GM12878 (cell line): ENCODE measurements around the gene ALMS1. TPM values are rescaled to one million over a fixed set of nuclear protein-coding genes. Genes with fewer than 3 reads are reported as not detected.

ENCODE experiments used
- ATAC-seq: fragments of 200-7000 bp; cut with Tn5 transposase; 3 replicates; pipeline ENCODE4 v1.9.1; 2020; ENCODE audit warnings: mild to moderate bottlenecking, moderate library complexity
- BruUV-seq: library from RNA; stranded (reverse); fragments of 400-500 nt; replicated peaks from 2 replicates; lab custom pipeline; 2021; lab: Mats Ljungman, UMichigan
- CTCF ChIA-PET: fragments of 300-600 bp; sonication (Branson Sonifier 250); formaldehyde crosslinking; extraction: SDS; loops from one replicate; lab custom pipeline; 2021; ENCODE audit warnings: inconsistent platforms; lab: Yijun Ruan, JAX
- POLR2A ChIA-PET: fragments of 350-600 bp; formaldehyde crosslinking; extraction: SDS; loops from one replicate; lab custom pipeline; 2021; ENCODE audit warnings: inconsistent platforms; lab: Charles Lee
- RAD21 ChIA-PET: fragments of 300-600 bp; sonication (Branson Sonifier 250); formaldehyde crosslinking; loops from one replicate; lab custom pipeline; 2023; ENCODE audit warnings: antibody characterized with exemption; ENCODE audit not compliant: unreplicated experiment; lab: Charles Lee
- SMC1A ChIA-PET: fragments of 300-600 bp; sonication (Branson Sonifier 250); formaldehyde crosslinking; loops from one replicate; lab custom pipeline; 2023; ENCODE audit not compliant: unreplicated experiment, uncharacterized antibody; lab: Charles Lee
- DNase-seq: peaks from one replicate; pipeline ENCODE4 v3.0.0-alpha.2; 2011; ENCODE audit warnings: low read depth, low spot score
- FAIRE-seq: peaks from 3 replicates; lab custom pipeline; 2011; peaks lifted over from hg19 to GRCh38; lab: Jason Lieb, UNC
- H2AFZ ChIP-seq: 2 replicates; pipeline ENCODE4 v1.6.0; 2011; ENCODE audit warnings: low read depth, low read length, control low read depth; ENCODE audit not compliant: control insufficient read depth
- H3K27ac ChIP-seq: 2 replicates; pipeline ENCODE4 v1.5.1; 2011; ENCODE audit warnings: control low read depth; ENCODE audit not compliant: control insufficient read depth, insufficient read depth
- H3K27me3 ChIP-seq, 2 experiments: replicated peaks in 1 of 2; 2 replicates each; pipeline versions ENCODE4 v1.6.0 to v1.6.1; 2011; ENCODE audit warnings: low read length in 1 of 2; ENCODE audit not compliant: control insufficient read depth in 2 of 2, insufficient read depth in 2 of 2
- H3K36me3 ChIP-seq, 2 experiments: 2 replicates each; pipeline ENCODE4 v1.5.1; 2011; ENCODE audit warnings: low read length in 1 of 2; ENCODE audit not compliant: control insufficient read depth in 2 of 2, insufficient read depth in 2 of 2
- H3K4me1 ChIP-seq: 2 replicates; pipeline ENCODE4 v1.6.1; 2011; ENCODE audit warnings: mild to moderate bottlenecking, low read length, moderate library complexity, mixed read lengths; ENCODE audit not compliant: control insufficient read depth, insufficient read depth
- H3K4me2 ChIP-seq: 2 replicates; pipeline ENCODE4 v1.6.0; 2011; ENCODE audit warnings: control low read depth; ENCODE audit not compliant: control insufficient read depth, insufficient read depth
- H3K4me3 ChIP-seq: fragments of 200-600 bp; sonication (generic); 2 replicates; pipeline ENCODE4 v1.5.1; 2016
- H3K79me2 ChIP-seq: 2 replicates; pipeline ENCODE4 v1.6.0; 2011; ENCODE audit warnings: low read length; ENCODE audit not compliant: control insufficient read depth, insufficient read depth
- H3K9ac ChIP-seq: 2 replicates; pipeline ENCODE4 v1.8.0; 2011; ENCODE audit warnings: low read length, control low read depth, mixed read lengths; ENCODE audit not compliant: control insufficient read depth, insufficient read depth
- H3K9me3 ChIP-seq: replicated peaks from 3 replicates; pipeline ENCODE4 v1.5.1; 2011; ENCODE audit warnings: mild to moderate bottlenecking, low read length; ENCODE audit not compliant: control insufficient read depth, insufficient read depth
- H4K20me1 ChIP-seq: 2 replicates; pipeline ENCODE4 v1.6.0; 2011; ENCODE audit not compliant: control insufficient read depth, insufficient read depth
- ATF7 ChIP-seq: fragments of 450-650 bp; IDR thresholded peaks from 2 replicates; pipeline ENCODE4 v1.6.1; 2016; ENCODE audit warnings: low read depth, mild to moderate bottlenecking
- CBX5 ChIP-seq: sonication (generic); IDR thresholded peaks from 2 replicates; pipeline ENCODE4 v1.6.1; 2016; ENCODE audit warnings: low read depth, moderate library complexity, mild to moderate bottlenecking, inconsistent platforms
- CHD1 ChIP-seq: IDR thresholded peaks from 2 replicates; pipeline ENCODE4 v1.6.1; 2012; ENCODE audit warnings: low read depth, low read length, improper control_type of control experiment
- EZH2 ChIP-seq: IDR thresholded peaks from 2 replicates; pipeline ENCODE4 v1.6.1; 2012; ENCODE audit warnings: low read depth, mild to moderate bottlenecking, control low read depth, inconsistent platforms, low read length, borderline replicate concordance; ENCODE audit not compliant: control insufficient read depth
- HDGF ChIP-seq: fragments of 450-650 bp; IDR thresholded peaks from 2 replicates; pipeline ENCODE4 v1.6.1; 2016; ENCODE audit warnings: antibody characterized with exemption
- IKZF1 ChIP-seq: fragments of 450-650 bp; conservative IDR thresholded peaks from 2 replicates; pipeline ENCODE4 v1.6.1; 2017; ENCODE audit warnings: antibody characterized with exemption, mild to moderate bottlenecking
- KDM1A ChIP-seq: fragments of 200-600 bp; sonication (generic); IDR thresholded peaks from 2 replicates; pipeline ENCODE4 v1.6.1; 2016; ENCODE audit warnings: borderline replicate concordance
- POLR2AphosphoS2 ChIP-seq: IDR thresholded peaks from 2 replicates; pipeline ENCODE4 v1.6.1; 2011; ENCODE audit warnings: low read depth, mild to moderate bottlenecking, low read length, improper control_type of control experiment, moderate library complexity
- POLR2AphosphoS5 ChIP-seq: IDR thresholded peaks from 2 replicates; pipeline ENCODE4 v1.6.1; 2011; ENCODE audit warnings: mild to moderate bottlenecking, low read length, inconsistent platforms
- RBBP5 ChIP-seq: fragments of 200-600 bp; sonication (generic); conservative IDR thresholded peaks from 2 replicates; pipeline ENCODE4 v1.6.1; 2016
- RCOR1 ChIP-seq: conservative IDR thresholded peaks from 2 replicates; pipeline ENCODE4 v1.6.1; 2012; ENCODE audit warnings: low read depth, low read length, improper control_type of control experiment
- SMAD1 ChIP-seq: fragments of 450-650 bp; IDR thresholded peaks from 2 replicates; pipeline ENCODE4 v1.6.1; 2018; ENCODE audit warnings: mild to moderate bottlenecking, low read depth; ENCODE audit not compliant: partially characterized antibody
- SMAD5 ChIP-seq: IDR thresholded peaks from 2 replicates; pipeline ENCODE4 v1.6.1; 2016; ENCODE audit warnings: antibody characterized with exemption, low read depth
- SUPT20H ChIP-seq: IDR thresholded peaks from 2 replicates; pipeline ENCODE4 v1.6.1; 2011; ENCODE audit warnings: low read depth, mild to moderate bottlenecking, low read length, moderate library complexity, borderline replicate concordance; ENCODE audit not compliant: control insufficient read depth
- TAF1 ChIP-seq: IDR thresholded peaks from 2 replicates; pipeline ENCODE4 v1.6.1; 2011; ENCODE audit warnings: mild to moderate bottlenecking, low read depth, low read length, borderline replicate concordance
- TARDBP ChIP-seq: IDR thresholded peaks from 2 replicates; pipeline ENCODE4 v1.6.1; 2016; ENCODE audit warnings: borderline replicate concordance
- ZNF24 ChIP-seq: fragments of 450-650 bp; IDR thresholded peaks from 2 replicates; pipeline ENCODE4 v1.6.1; 2017; ENCODE audit warnings: antibody characterized with exemption, mild to moderate bottlenecking
- ZZZ3 ChIP-seq: IDR thresholded peaks from 2 replicates; pipeline ENCODE4 v1.6.1; 2011; ENCODE audit warnings: low read depth; ENCODE audit not compliant: control insufficient read depth, insufficient read length
- WGBS: methylation state at CpG from one replicate; pipeline ENCODE4 v1.1.6; 2016; ENCODE audit warnings: low lambda C conversion rate; ENCODE audit not compliant: insufficient replicate concordance, insufficient coverage; ENCODE audit errors: missing lambda C conversion rate; 5-methylcytosine and 5-hydroxymethylcytosine counted together
- in situ Hi-C: fragments of 300-500 bp; cut with MboI; formaldehyde crosslinking; loops from 9 replicates; pipeline ENCODE4 v1.14.3; 2018; ENCODE audit warnings: mixed read lengths
- intact Hi-C: fragments of 100-400 bp; cut with micrococcal nuclease; formaldehyde crosslinking; loops from one replicate; pipeline ENCODE4 v1.14.2; 2022; ENCODE audit not compliant: unreplicated experiment
- polyA plus RNA-seq, 11 experiments: library from polyadenylated mRNA; depleted of rRNA in 4 of 11; unstranded in 6 of 11; stranded (reverse) in 5 of 11; fragments of >200 nt; fragmentation: Nextera tagmentation in 4 of 11; fragmentation: Illumina TruSeq in 1 of 11; extraction: Ambion mirVana in 4 of 11; extraction: Trizol in 1 of 11; gene quantifications; 1 replicate in 1 of 11; 2 replicates in 10 of 11; pipeline versions ENCODE4 v1.2.1 to v1.2.3, GENCODE V29; 2011 to 2016; ENCODE audit warnings: inconsistent platforms in 2 of 11, missing spikeins in 2 of 11, low read depth in 1 of 11
- total RNA-seq, 4 experiments: library from RNA; depleted of rRNA in 3 of 4; stranded (reverse); fragments of >200 nt in 3 of 4; fragmentation: Illumina TruSeq in 1 of 4; extraction: Trizol in 1 of 4; gene quantifications; 2 replicates each; pipeline versions ENCODE4 v1.2.1 to v1.2.3, GENCODE V29; 2013 to 2021
- TF ChIP-seq, protein P1 (sequence below): fragments of 450-650 bp; formaldehyde crosslinking; IDR thresholded peaks from 2 replicates; pipeline ENCODE4 v1.4.0; 2022; ENCODE audit warnings: mild to moderate bottlenecking, moderate library complexity
- TF ChIP-seq, protein P2 (sequence below): fragments of 450-650 bp; IDR thresholded peaks from 2 replicates; pipeline ENCODE4 v1.6.1; 2014; ENCODE audit warnings: mild to moderate bottlenecking

The ALMS1 gene
- total and polyA plus RNA-seq, 10 of the 15 experiments (the other 5 are each of a cell fraction or from before 2014, with no cell fraction given) = 1.1 to 25.8 (median 10.6) TPM

DNA sequence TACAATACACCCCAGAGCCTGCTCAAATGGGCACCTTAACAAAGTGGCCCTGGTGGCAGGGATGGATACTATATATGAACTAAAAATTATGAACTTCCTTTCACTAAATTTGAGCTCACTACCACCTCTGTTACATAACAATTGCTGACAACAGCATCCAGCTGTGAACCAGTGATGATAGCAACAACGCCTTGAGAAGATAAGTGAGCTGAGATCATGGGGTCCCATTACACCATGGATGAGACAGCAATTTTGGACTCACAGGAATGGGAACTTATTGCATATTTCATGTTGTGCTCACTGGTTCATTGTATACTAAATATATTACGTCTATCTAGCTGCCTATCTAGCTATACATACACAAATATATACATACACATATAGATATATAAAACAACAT is 16.9 kb upstream of the ALMS1 start (continued):
- no peak for TF ChIP-seq ZZZ3
- TF ChIP-seq, protein P1, sequence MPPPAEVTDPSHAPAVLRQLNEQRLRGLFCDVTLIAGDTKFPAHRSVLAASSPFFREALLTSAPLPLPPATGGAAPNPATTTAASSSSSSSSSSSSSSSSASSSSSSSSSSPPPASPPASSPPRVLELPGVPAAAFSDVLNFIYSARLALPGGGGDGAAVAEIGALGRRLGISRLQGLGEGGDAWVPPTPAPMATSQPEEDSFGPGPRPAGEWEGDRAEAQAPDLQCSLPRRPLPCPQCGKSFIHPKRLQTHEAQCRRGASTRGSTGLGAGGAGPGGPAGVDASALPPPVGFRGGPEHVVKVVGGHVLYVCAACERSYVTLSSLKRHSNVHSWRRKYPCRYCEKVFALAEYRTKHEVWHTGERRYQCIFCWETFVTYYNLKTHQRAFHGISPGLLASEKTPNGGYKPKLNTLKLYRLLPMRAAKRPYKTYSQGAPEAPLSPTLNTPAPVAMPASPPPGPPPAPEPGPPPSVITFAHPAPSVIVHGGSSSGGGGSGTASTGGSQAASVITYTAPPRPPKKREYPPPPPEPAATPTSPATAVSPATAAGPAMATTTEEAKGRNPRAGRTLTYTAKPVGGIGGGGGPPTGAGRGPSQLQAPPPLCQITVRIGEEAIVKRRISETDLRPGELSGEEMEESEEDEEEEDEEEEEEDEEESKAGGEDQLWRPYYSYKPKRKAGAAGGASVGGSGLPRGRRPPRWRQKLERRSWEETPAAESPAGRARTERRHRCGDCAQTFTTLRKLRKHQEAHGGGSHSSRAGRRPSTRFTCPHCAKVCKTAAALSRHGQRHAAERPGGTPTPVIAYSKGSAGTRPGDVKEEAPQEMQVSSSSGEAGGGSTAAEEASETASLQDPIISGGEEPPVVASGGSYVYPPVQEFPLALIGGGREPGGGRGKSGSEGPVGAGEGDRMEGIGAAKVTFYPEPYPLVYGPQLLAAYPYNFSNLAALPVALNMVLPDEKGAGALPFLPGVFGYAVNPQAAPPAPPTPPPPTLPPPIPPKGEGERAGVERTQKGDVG (CRISPR knock-in tag) = no peak

DNA sequence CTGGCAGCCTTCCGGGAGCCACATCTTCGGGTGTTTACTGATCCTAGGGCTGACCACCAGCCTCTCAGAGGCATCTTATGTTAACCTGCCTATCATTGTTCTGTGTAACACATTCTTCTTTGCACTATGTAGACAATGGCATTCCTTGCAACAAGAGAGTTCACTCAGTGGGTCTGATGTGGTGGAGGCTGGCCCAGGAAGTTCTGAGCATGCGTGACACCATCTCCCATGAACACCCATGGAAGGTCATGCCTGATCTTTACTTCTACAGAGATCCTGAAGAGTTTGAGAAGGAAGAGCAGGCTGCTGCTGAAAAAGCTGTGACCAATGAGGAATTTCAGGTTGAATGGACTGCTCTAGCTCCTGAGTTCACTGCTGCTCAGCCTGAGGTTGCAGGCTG is 15.3 kb upstream of the ALMS1 start:
- Histone ChIP-seq H3K4me1 (no peaks in the 10 kb centered on the region), H4K20me1 (no peaks in the 10 kb centered on the region), H3K4me3 (no peak overlapping the region), H3K9ac (no peak overlapping the region), H3K27ac (no peak overlapping the region), H2AFZ (no peak overlapping the region), H3K4me2 (no peak overlapping the region), H3K36me3 (no peaks in the 10 kb centered on the region), H3K9me3 (no peaks in the 10 kb centered on the region), H3K79me2 (no peaks in the 10 kb centered on the region), H3K27me3 (no peaks in the 10 kb centered on the region; a peak in 1 of 4 replicates)
- no peak for FAIRE-seq
- ChIA-PET CTCF (no interaction called here), POLR2A (no interaction called here), SMC1A (no interaction called here), RAD21 (no interaction called here)
- no TSS peak for BruUV-seq
- in situ Hi-C loops (no loop called here), intact Hi-C loops (no loop called here)
- ATAC-seq = no peak
- WGBS = 26% methylated on average over 3 of the region's 3 CpGs
- DNase-seq = no peak
- TF ChIP-seq TAF1 = no peak
- no peak for TF ChIP-seq KDM1A
- TF ChIP-seq CHD1 = no peak
- no peak for TF ChIP-seq EZH2
- no peak for TF ChIP-seq ATF7
- no peak for TF ChIP-seq POLR2AphosphoS5
- TF ChIP-seq RCOR1 = no peak
- TF ChIP-seq, protein P2, sequence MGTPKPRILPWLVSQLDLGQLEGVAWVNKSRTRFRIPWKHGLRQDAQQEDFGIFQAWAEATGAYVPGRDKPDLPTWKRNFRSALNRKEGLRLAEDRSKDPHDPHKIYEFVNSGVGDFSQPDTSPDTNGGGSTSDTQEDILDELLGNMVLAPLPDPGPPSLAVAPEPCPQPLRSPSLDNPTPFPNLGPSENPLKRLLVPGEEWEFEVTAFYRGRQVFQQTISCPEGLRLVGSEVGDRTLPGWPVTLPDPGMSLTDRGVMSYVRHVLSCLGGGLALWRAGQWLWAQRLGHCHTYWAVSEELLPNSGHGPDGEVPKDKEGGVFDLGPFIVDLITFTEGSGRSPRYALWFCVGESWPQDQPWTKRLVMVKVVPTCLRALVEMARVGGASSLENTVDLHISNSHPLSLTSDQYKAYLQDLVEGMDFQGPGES = no peak
- TF ChIP-seq ZNF24 = no peak
- no peak for TF ChIP-seq CBX5
- TF ChIP-seq POLR2AphosphoS2 = no peak
- TF ChIP-seq TARDBP = no peak
- no peak for TF ChIP-seq SUPT20H
- TF ChIP-seq SMAD1 = no peak
- TF ChIP-seq HDGF = no peak
- TF ChIP-seq RBBP5 = no peak
- TF ChIP-seq SMAD5 = no peak
- no peak for TF ChIP-seq IKZF1
